Lung (tissue), 12 donors: Measurements from ENCODE around the gene ZNF235. TPM values are rescaled to one million over a fixed set of nuclear protein-coding genes. Genes with fewer than 3 reads are reported as not detected.

Source experiments
- ATAC-seq: fragments of 200-7000 bp; cut with Tn5 transposase; one replicate; pipeline ENCODE4 v1.9.1; 2020; ENCODE audit warnings: moderate number of reproducible peaks; ENCODE audit not compliant: insufficient read depth, low FRiP score
- DNase-seq, 3 donors: peaks; one replicate each; pipeline ENCODE4 v3.0.0-alpha.2; 2013 to 2017
- H3K27ac ChIP-seq, 2 donors: one replicate each; pipeline ENCODE4 v1.5.1; 2013; ENCODE audit warnings: mild to moderate bottlenecking in 2 of 2, moderate library complexity in 2 of 2, control low read depth in 1 of 2, inconsistent platforms in 1 of 2, low read depth in 1 of 2, low read length in 1 of 2
- H3K27me3 ChIP-seq, 3 donors: one replicate each; pipeline ENCODE4 v1.5.1; 2013; ENCODE audit warnings: low read length in 2 of 3; ENCODE audit not compliant: control insufficient read depth in 3 of 3, insufficient read depth in 3 of 3
- H3K36me3 ChIP-seq, 4 donors: one replicate each; pipeline ENCODE4 v1.5.1; 2013; ENCODE audit warnings: low read length in 4 of 4, mild to moderate bottlenecking in 1 of 4, moderate library complexity in 1 of 4; ENCODE audit not compliant: control insufficient read depth in 4 of 4, insufficient read depth in 4 of 4
- H3K4me1 ChIP-seq, 5 donors: one replicate each; pipeline ENCODE4 v1.5.1; 2013; ENCODE audit warnings: low read length in 5 of 5, mild to moderate bottlenecking in 2 of 5, moderate library complexity in 1 of 5; ENCODE audit not compliant: control insufficient read depth in 5 of 5, insufficient read depth in 5 of 5
- H3K4me3 ChIP-seq: one replicate; pipeline ENCODE4 v1.5.1; 2013; ENCODE audit warnings: mild to moderate bottlenecking, control low read depth, moderate library complexity
- H3K9ac ChIP-seq, 2 donors: one replicate each; pipeline ENCODE4 v1.5.1; 2013; ENCODE audit warnings: low read length in 2 of 2, control low read depth in 1 of 2; ENCODE audit not compliant: insufficient read depth in 1 of 2
- H3K9me3 ChIP-seq, 4 donors: one replicate each; pipeline ENCODE4 v1.5.1; 2013; ENCODE audit warnings: low read length in 3 of 4, mild to moderate bottlenecking in 1 of 4, moderate library complexity in 1 of 4; ENCODE audit not compliant: control insufficient read depth in 4 of 4, insufficient read depth in 3 of 4
- WGBS, 2 donors: extraction: QIAGEN DNeasy Blood & Tissue Kit; methylation state at CpG; one replicate each; pipeline ENCODE4 v1.1.7; 2013; 5-methylcytosine and 5-hydroxymethylcytosine counted together
- polyA plus RNA-seq, 2 donors: library from polyadenylated mRNA; stranded (reverse); fragments of 200-250 nt; gene quantifications; one replicate each; pipeline ENCODE4 v1.2.1, GENCODE V29; 2013
- total RNA-seq, 2 donors: library from RNA; depleted of rRNA in 1 of 2; stranded (reverse); fragments of >200 nt in 1 of 2; gene quantifications; one replicate each; pipeline ENCODE4 v1.2.1, GENCODE V29; 2014 to 2021
- TF ChIP-seq, protein P1 (sequence below): IDR thresholded peaks from 2 replicates; pipeline ENCODE4 v1.5.1; 2012; ENCODE audit warnings: mild to moderate bottlenecking; ENCODE audit errors: control extremely low read depth, extremely low read depth
- donor health status: control.
- donor health status: control.
- donor health status: Bipolar disorder and iron deficiency.
- donor health status: healthy.
- donor health status: DM: yes; HTN: yes; CAD: no.

Gene ZNF235
- total and polyA plus RNA-seq, 4 donors, result 1.6 to 18.9 (median 3.7) TPM

DNA sequence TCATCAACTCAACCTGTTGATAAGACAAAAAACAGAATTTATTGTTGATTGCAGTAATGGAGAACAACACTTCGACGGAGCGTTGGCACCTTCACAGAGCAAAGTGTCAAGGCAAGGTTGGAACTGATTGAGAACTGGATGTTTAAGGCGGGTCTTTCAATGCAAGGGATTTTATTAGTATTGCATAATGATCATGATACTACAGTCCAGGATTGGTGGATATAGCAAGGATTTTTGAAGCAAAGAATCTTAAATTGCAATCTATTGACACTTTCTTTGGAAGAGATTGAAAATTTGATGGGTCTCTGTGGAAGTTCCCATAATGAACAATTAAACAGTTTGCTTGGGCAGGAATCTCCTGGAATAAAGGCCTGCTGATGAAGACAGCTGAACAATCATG is 632 bp upstream of the ZNF235 start:
- peaks cover 0 to 12% (median 3%) of the 10 kb centered on the region in 4 donors for H3K9me3 ChIP-seq
- no peak overlapping the region for H3K9ac ChIP-seq
- H3K27me3 ChIP-seq, result no peaks in the 10 kb centered on the region
- WGBS, 2 donors, result 84 to 92% methylated on average over 4 of the region's 4 CpGs
- peaks cover 0 to 12% (median 5%) of the 10 kb centered on the region in 4 donors for H3K36me3 ChIP-seq
- H3K4me3 ChIP-seq, result no peak overlapping the region
- TF ChIP-seq, protein P1, sequence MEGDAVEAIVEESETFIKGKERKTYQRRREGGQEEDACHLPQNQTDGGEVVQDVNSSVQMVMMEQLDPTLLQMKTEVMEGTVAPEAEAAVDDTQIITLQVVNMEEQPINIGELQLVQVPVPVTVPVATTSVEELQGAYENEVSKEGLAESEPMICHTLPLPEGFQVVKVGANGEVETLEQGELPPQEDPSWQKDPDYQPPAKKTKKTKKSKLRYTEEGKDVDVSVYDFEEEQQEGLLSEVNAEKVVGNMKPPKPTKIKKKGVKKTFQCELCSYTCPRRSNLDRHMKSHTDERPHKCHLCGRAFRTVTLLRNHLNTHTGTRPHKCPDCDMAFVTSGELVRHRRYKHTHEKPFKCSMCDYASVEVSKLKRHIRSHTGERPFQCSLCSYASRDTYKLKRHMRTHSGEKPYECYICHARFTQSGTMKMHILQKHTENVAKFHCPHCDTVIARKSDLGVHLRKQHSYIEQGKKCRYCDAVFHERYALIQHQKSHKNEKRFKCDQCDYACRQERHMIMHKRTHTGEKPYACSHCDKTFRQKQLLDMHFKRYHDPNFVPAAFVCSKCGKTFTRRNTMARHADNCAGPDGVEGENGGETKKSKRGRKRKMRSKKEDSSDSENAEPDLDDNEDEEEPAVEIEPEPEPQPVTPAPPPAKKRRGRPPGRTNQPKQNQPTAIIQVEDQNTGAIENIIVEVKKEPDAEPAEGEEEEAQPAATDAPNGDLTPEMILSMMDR, result no peak
- ATAC-seq (no peak), DNase-seq (no peak)
- H3K4me1 ChIP-seq, result peaks cover 0 to 14% (median 6%) of the 10 kb centered on the region in 5 donors
- H3K27ac ChIP-seq, result no peak overlapping the region

DNA sequence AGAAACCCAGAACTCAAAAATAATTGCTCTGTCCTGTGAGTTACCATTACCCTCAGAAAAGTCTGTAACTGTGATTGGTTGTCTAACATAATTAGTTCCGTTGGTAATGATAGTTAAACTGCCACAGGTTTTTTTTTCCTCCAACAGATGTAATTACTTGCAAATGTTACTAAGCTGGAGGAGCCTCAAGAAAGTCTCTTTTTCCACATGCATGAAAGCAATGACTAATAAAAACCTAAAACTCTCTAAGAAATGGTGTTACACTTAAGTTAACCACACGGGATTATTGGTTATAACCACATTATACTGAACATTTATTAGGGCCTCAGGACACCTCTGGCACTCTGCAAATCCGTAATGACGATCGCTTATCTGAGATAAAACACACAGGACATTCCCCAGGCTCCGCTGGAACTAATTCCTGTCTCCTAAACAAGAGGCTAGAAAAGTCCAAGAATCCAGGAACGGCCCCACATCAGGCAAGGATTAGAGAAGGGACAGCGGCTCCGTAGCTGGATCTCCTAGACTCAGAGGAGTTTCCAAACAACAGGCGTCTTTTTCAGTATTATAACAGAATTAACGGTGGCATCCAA is 753 bp downstream of the ZNF235 start:
- H3K9me3 ChIP-seq, result peaks cover 0 to 16% (median 3%) of the 10 kb centered on the region in 4 donors
- H3K4me1 ChIP-seq, result peaks cover 0 to 14% (median 6%) of the 10 kb centered on the region in 5 donors
- ATAC-seq (peak; percentile 7), DNase-seq (peak; percentile 16 to 59 (median 39))
- peak overlapping the region in 1 of 2 donors; percentile 96 for H3K27ac ChIP-seq
- whole genome bisulfite sequencing, 2 donors, result 5% methylated on average over 11 of the region's 11 CpGs
- no peaks in the 10 kb centered on the region for H3K27me3 ChIP-seq
- H3K36me3 ChIP-seq, result peaks cover 10 to 25% (median 12%) of the 10 kb centered on the region in 4 donors
- peak overlapping the region; percentile 87 for H3K4me3 ChIP-seq
- peak overlapping the region in 1 of 2 donors; percentile 80 for H3K9ac ChIP-seq
- TF ChIP-seq, protein P1, result no peak

DNA sequence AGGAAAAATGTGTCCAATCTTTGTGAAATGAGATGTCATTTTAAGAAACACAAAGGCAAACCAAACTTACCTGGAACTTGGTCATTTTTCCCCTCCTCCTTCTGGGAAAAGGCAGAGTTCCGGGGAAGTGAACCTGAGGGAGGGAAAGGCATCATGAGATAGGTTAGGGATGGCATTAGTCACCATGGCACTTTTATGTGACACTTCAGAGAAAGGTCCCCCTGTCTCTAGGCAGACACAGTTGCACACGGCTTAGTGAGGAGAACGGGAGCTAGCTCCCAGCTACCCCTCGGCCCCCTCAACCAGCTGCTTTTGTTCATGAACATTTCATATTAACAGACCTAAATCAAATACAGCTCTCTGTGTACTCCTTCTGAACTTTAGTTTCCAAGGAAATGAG is 1.5 kb downstream of the ZNF235 start:
- WGBS, 2 donors, result 80 to 87% methylated on average over 4 of the region's 4 CpGs
- Histone ChIP-seq H3K36me3 (peaks cover 16 to 32% (median 17%) of the 10 kb centered on the region in 4 donors), H3K4me1 (peaks cover 0 to 14% (median 6%) of the 10 kb centered on the region in 5 donors), H3K27ac (no peak overlapping the region), H3K4me3 (no peak overlapping the region), H3K9ac (no peak overlapping the region), H3K9me3 (peaks cover 0 to 16% (median 1%) of the 10 kb centered on the region in 4 donors), H3K27me3 (no peaks in the 10 kb centered on the region)
- TF ChIP-seq, protein P1, result no peak
- peak; percentile 17 to 46 (median 38) for DNase-seq
- ATAC-seq, result no peak
